Mesendoderm (in vitro differentiated cells): ENCODE measurements around the gene MVK.

ENCODE experiments used
- DNase-seq: peaks from one replicate; pipeline ENCODE4 v3.0.0; 2013
- H2AK5ac ChIP-seq: 2 replicates; pipeline ENCODE4 v1.6.1; 2013; ENCODE audit warnings: low read length, inconsistent platforms
- H2BK120ac ChIP-seq: 2 replicates; pipeline ENCODE4 v1.6.1; 2013; ENCODE audit warnings: low read depth, mild to moderate bottlenecking, low read length, moderate library complexity, mixed read lengths
- H2BK15ac ChIP-seq: replicated peaks from 2 replicates; pipeline ENCODE4 v1.6.1; 2013; ENCODE audit warnings: low read depth, mild to moderate bottlenecking, moderate library complexity
- H2BK5ac ChIP-seq: 2 replicates; pipeline ENCODE4 v1.6.1; 2013; ENCODE audit warnings: low read length, inconsistent platforms
- H3K18ac ChIP-seq: 2 replicates; pipeline ENCODE4 v1.6.1; 2013; ENCODE audit warnings: mild to moderate bottlenecking, low read length, mixed read lengths
- H3K23ac ChIP-seq: one replicate; pipeline ENCODE4 v1.6.1; 2013; ENCODE audit warnings: low read length
- H3K27ac ChIP-seq: 2 replicates; pipeline ENCODE4 v1.5.1; 2013; ENCODE audit warnings: low read depth, mild to moderate bottlenecking, inconsistent platforms, low read length, moderate library complexity
- H3K27me3 ChIP-seq: 2 replicates; pipeline ENCODE4 v1.6.1; 2013; ENCODE audit warnings: low read length, control low read depth, mild to moderate bottlenecking, inconsistent platforms; ENCODE audit not compliant: insufficient read depth, poor library complexity
- H3K36me3 ChIP-seq: 2 replicates; pipeline ENCODE4 v1.6.1; 2013; ENCODE audit warnings: low read length, inconsistent platforms; ENCODE audit not compliant: control insufficient read depth, insufficient read depth
- H3K4ac ChIP-seq: one replicate; pipeline ENCODE4 v1.6.1; 2013; ENCODE audit warnings: low read depth, mild to moderate bottlenecking, low read length, moderate library complexity
- H3K4me1 ChIP-seq: 2 replicates; pipeline ENCODE4 v1.6.1; 2013; ENCODE audit warnings: low read depth, low read length, inconsistent platforms; ENCODE audit not compliant: control insufficient read depth
- H3K4me2 ChIP-seq: 2 replicates; pipeline ENCODE4 v1.6.1; 2013; ENCODE audit warnings: low read length
- H3K4me3 ChIP-seq: 2 replicates; pipeline ENCODE4 v1.5.1; 2013; ENCODE audit warnings: mild to moderate bottlenecking, low read length
- H3K56ac ChIP-seq: one replicate; pipeline ENCODE4 v1.6.1; 2013; ENCODE audit warnings: low read length
- H3K79me1 ChIP-seq: 2 replicates; pipeline ENCODE4 v1.6.1; 2013; ENCODE audit warnings: low read length, inconsistent platforms
- H3K79me2 ChIP-seq: 2 replicates; pipeline ENCODE4 v1.6.1; 2013; ENCODE audit warnings: mild to moderate bottlenecking, low read length; ENCODE audit not compliant: control insufficient read depth, insufficient read depth
- H3K9ac ChIP-seq: 2 replicates; pipeline ENCODE4 v1.6.1; 2013; ENCODE audit warnings: low read length, inconsistent platforms
- H4K5ac ChIP-seq: one replicate; pipeline ENCODE4 v1.6.1; 2013; ENCODE audit warnings: low read length
- H4K8ac ChIP-seq: one replicate; pipeline ENCODE4 v1.6.1; 2013; ENCODE audit warnings: low read depth, mild to moderate bottlenecking, control low read depth, low read length, moderate library complexity
- WGBS: extraction: QIAGEN DNeasy Blood & Tissue Kit; methylation state at CpG from one replicate; pipeline ENCODE4 v1.1.7; 2013; ENCODE audit warnings: low lambda C conversion rate, missing lambda C conversion rate; ENCODE audit not compliant: insufficient coverage; ENCODE audit errors: extremely low coverage; 5-methylcytosine and 5-hydroxymethylcytosine counted together

The MVK gene

GRCh38 chr12:109583733-109584132 lies 10.1 kb downstream of the MVK start:
- WGBS, result no CpG with 5 or more reads among the region's 2 CpGs
- Histone ChIP-seq H3K27ac (no peak overlapping the region), H2BK15ac (no peak overlapping the region), H3K36me3 (peaks cover 14% of the 10 kb centered on the region), H3K27me3 (no peaks in the 10 kb centered on the region), H3K4ac (no peak overlapping the region), H4K5ac (no peak overlapping the region), H3K4me2 (no peak overlapping the region), H2AK5ac (no peak overlapping the region), H3K9ac (no peak overlapping the region), H3K79me2 (no peaks in the 10 kb centered on the region), H2BK5ac (no peak overlapping the region), H3K79me1 (peaks cover 3% of the 10 kb centered on the region), H4K8ac (no peak overlapping the region), H3K23ac (no peak overlapping the region), H2BK120ac (no peak overlapping the region), H3K18ac (no peak overlapping the region), H3K56ac (no peak overlapping the region), H3K4me3 (no peak overlapping the region), H3K4me1 (no peaks in the 10 kb centered on the region)
- no peak for DNase-seq

GRCh38 chr12:109586385-109587296 lies 13.0 kb downstream of the MVK start:
- H2BK5ac ChIP-seq, result no peak overlapping the region
- no peak overlapping the region for H4K8ac ChIP-seq
- no peaks in the 10 kb centered on the region for H3K4me1 ChIP-seq
- WGBS, result no CpG with 5 or more reads among the region's 10 CpGs
- no peak overlapping the region for H4K5ac ChIP-seq
- no peak overlapping the region for H3K4me2 ChIP-seq
- H3K56ac ChIP-seq, result no peak overlapping the region
- no peak overlapping the region for H3K27ac ChIP-seq
- H3K23ac ChIP-seq, result no peak overlapping the region
- H3K18ac ChIP-seq, result no peak overlapping the region
- no peaks in the 10 kb centered on the region for H3K27me3 ChIP-seq
- no peak overlapping the region for H2BK120ac ChIP-seq
- H3K9ac ChIP-seq, result no peak overlapping the region
- no peak for DNase-seq
- no peak overlapping the region for H2BK15ac ChIP-seq
- H3K4me3 ChIP-seq, result no peak overlapping the region
- no peaks in the 10 kb centered on the region for H3K79me2 ChIP-seq
- H3K36me3 ChIP-seq, result peaks cover 10% of the 10 kb centered on the region
- no peak overlapping the region for H2AK5ac ChIP-seq
- no peak overlapping the region for H3K4ac ChIP-seq
- peaks cover 3% of the 10 kb centered on the region for H3K79me1 ChIP-seq

- Histone ChIP-seq H3K23ac (no peak overlapping the region), H2BK120ac (no peak overlapping the region), H3K56ac (no peak overlapping the region), H4K8ac (no peak overlapping the region), H3K4me2 (no peak overlapping the region), H3K4ac (no peak overlapping the region), H3K27ac (no peak overlapping the region), H3K36me3 (peaks cover 11% of the 10 kb centered on the region), H2BK15ac (no peak overlapping the region), H3K18ac (no peak overlapping the region), H3K79me2 (no peaks in the 10 kb centered on the region), H3K27me3 (no peaks in the 10 kb centered on the region), H3K4me1 (no peaks in the 10 kb centered on the region), H2AK5ac (no peak overlapping the region), H2BK5ac (no peak overlapping the region), H3K79me1 (peaks cover 2% of the 10 kb centered on the region), H4K5ac (no peak overlapping the region), H3K9ac (no peak overlapping the region), H3K4me3 (no peak overlapping the region)
- whole genome bisulfite sequencing, result no CpG with 5 or more reads among the region's 18 CpGs
- DNase-seq, result no peak
Observed at GRCh38 chr12:109587921-109588320, 14.3 kb downstream of the MVK start.

GRCh38 chr12:109588461-109589239 lies 15.1 kb downstream of the MVK start:
- no peak overlapping the region for H4K5ac ChIP-seq
- H3K27me3 ChIP-seq, result no peaks in the 10 kb centered on the region
- no peak overlapping the region for H2AK5ac ChIP-seq
- peaks cover 2% of the 10 kb centered on the region for H3K79me1 ChIP-seq
- H3K36me3 ChIP-seq, result peaks cover 11% of the 10 kb centered on the region
- no peak overlapping the region for H3K23ac ChIP-seq
- H2BK15ac ChIP-seq, result no peak overlapping the region
- no peak overlapping the region for H3K27ac ChIP-seq
- no peak overlapping the region for H2BK5ac ChIP-seq
- H3K4me3 ChIP-seq, result no peak overlapping the region
- no peaks in the 10 kb centered on the region for H3K79me2 ChIP-seq
- no peak overlapping the region for H3K9ac ChIP-seq
- H3K4me2 ChIP-seq, result no peak overlapping the region
- no peak overlapping the region for H3K18ac ChIP-seq
- H2BK120ac ChIP-seq, result no peak overlapping the region
- H3K56ac ChIP-seq, result no peak overlapping the region
- H3K4me1 ChIP-seq, result no peaks in the 10 kb centered on the region
- H3K4ac ChIP-seq, result no peak overlapping the region
- no peak overlapping the region for H4K8ac ChIP-seq
- no peak for DNase-seq
- WGBS, result no CpG with 5 or more reads among the region's 26 CpGs

GRCh38 chr12:109589240-109589590 lies 15.6 kb downstream of the MVK start:
- Histone ChIP-seq H3K79me1 (no peaks in the 10 kb centered on the region), H3K56ac (no peak overlapping the region), H3K23ac (no peak overlapping the region), H3K79me2 (no peaks in the 10 kb centered on the region), H3K4me2 (no peak overlapping the region), H3K4ac (no peak overlapping the region), H3K36me3 (peaks cover 9% of the 10 kb centered on the region), H3K4me3 (no peak overlapping the region), H3K27me3 (no peaks in the 10 kb centered on the region), H4K5ac (no peak overlapping the region), H2AK5ac (no peak overlapping the region), H2BK120ac (no peak overlapping the region), H3K18ac (no peak overlapping the region), H2BK5ac (no peak overlapping the region), H3K27ac (no peak overlapping the region), H4K8ac (no peak overlapping the region), H3K9ac (no peak overlapping the region), H3K4me1 (no peaks in the 10 kb centered on the region), H2BK15ac (no peak overlapping the region)
- DNase-seq, result no peak
- WGBS, result no CpG with 5 or more reads among the region's 7 CpGs
